Activated CD4-positive, alpha-beta T cell treated with anti-CD3 and anti-CD28 coated beads, Interleukin-2, Interleukin-6, amounts not matched to agents 100 ng/mL and 50 ng/mL, durations not matched to agents 16 hours and 8 hours (primary cell): Measurements from ENCODE around the gene EPHA6.
"Not testable (repeated sequence)": the region's sequence is repeated elsewhere in the genome, so short reads cannot be mapped to it uniquely, and the experiment has no call there.

Experiments used
- DNase-seq: peaks from one replicate; pipeline ENCODE4 v3.0.0-alpha.2; 2020

EPHA6 gene

GRCh38 chr3:97297032-97297431, 482.6 kb downstream of the EPHA6 start:
- no peak for DNase-seq

- DNase-seq: no peak
Observed at GRCh38 chr3:97301114-97301513, 486.7 kb downstream of the EPHA6 start.

GRCh38 chr3:97306226-97306625, 491.8 kb downstream of the EPHA6 start:
- DNase-seq: no peak

GRCh38 chr3:97338375-97338774, 524.0 kb downstream of the EPHA6 start:
- DNase-seq: no peak

GRCh38 chr3:97340940-97341339, 526.5 kb downstream of the EPHA6 start:
- DNase-seq: no peak

GRCh38 chr3:97347780-97348179, 533.4 kb downstream of the EPHA6 start:
- DNase-seq: no peak

GRCh38 chr3:97350971-97351370, 536.6 kb downstream of the EPHA6 start:
- no peak for DNase-seq

GRCh38 chr3:97353176-97353575, 538.8 kb downstream of the EPHA6 start:
- no peak for DNase-seq

GRCh38 chr3:97359977-97360376, 545.6 kb downstream of the EPHA6 start:
- DNase-seq: no peak

- DNase-seq: no peak
Observed at GRCh38 chr3:97360804-97361203, 546.4 kb downstream of the EPHA6 start.

- DNase-seq: no peak
Observed at GRCh38 chr3:97384583-97384982, 570.2 kb downstream of the EPHA6 start.

- DNase-seq: no peak
Observed at GRCh38 chr3:97388774-97389173, 574.4 kb downstream of the EPHA6 start.

GRCh38 chr3:97389936-97390335, 575.5 kb downstream of the EPHA6 start:
- no peak for DNase-seq

GRCh38 chr3:97391167-97391566, 576.8 kb downstream of the EPHA6 start:
- no peak for DNase-seq

GRCh38 chr3:97409612-97410011, 595.2 kb downstream of the EPHA6 start:
- DNase-seq: no peak

GRCh38 chr3:97421565-97421964, 607.2 kb downstream of the EPHA6 start:
- no peak for DNase-seq

- no peak for DNase-seq
Observed at GRCh38 chr3:97425002-97425401, 610.6 kb downstream of the EPHA6 start.

- no peak for DNase-seq
Observed at GRCh38 chr3:97430601-97431000, 616.2 kb downstream of the EPHA6 start.

- DNase-seq: no peak
Observed at GRCh38 chr3:97432914-97433313, 618.5 kb downstream of the EPHA6 start.

GRCh38 chr3:97438131-97438530, 623.7 kb downstream of the EPHA6 start:
- no peak for DNase-seq

- no peak for DNase-seq
Observed at GRCh38 chr3:97439373-97439772, 625.0 kb downstream of the EPHA6 start.

GRCh38 chr3:97464035-97464434, 649.6 kb downstream of the EPHA6 start:
- no peak for DNase-seq

GRCh38 chr3:97470481-97470880, 656.1 kb downstream of the EPHA6 start:
- no peak for DNase-seq

- no peak for DNase-seq
Observed at GRCh38 chr3:97479740-97480139, 665.3 kb downstream of the EPHA6 start.

- DNase-seq: not testable (repeated sequence)
Observed at GRCh38 chr3:97480696-97481289, 666.4 kb downstream of the EPHA6 start.

GRCh38 chr3:97481416-97481815, 667.0 kb downstream of the EPHA6 start:
- DNase-seq: no peak
